Measurements from ENCODE around the gene FAM25C.
"Not testable (repeated sequence)": the region's sequence is repeated elsewhere in the genome, so short reads cannot be mapped to it uniquely, and the experiment has no call there.

FAM25C gene

GRCh38 chr10:47947424-47947823 is 52.2 kb downstream of the FAM25C start:
- not testable (repeated sequence) for DNase-seq

Data from CD4-positive, alpha-beta T cell treated with Interferon alpha-2 for 1 hour (primary cell).